Stimulated activated CD8-positive, alpha-beta memory T cell treated with anti-CD3 and anti-CD28 coated beads, Interleukin-4, amount 100 ng/mL, for 4 hours (primary cell): ENCODE data around the gene CENPM.

Source experiments
- DNase-seq, 2 donors: peaks; one replicate each; pipeline ENCODE4 v3.0.0-alpha.2; 2020; ENCODE audit warnings: low read depth in 2 of 2, low spot score in 1 of 2

CENPM gene

DNA sequence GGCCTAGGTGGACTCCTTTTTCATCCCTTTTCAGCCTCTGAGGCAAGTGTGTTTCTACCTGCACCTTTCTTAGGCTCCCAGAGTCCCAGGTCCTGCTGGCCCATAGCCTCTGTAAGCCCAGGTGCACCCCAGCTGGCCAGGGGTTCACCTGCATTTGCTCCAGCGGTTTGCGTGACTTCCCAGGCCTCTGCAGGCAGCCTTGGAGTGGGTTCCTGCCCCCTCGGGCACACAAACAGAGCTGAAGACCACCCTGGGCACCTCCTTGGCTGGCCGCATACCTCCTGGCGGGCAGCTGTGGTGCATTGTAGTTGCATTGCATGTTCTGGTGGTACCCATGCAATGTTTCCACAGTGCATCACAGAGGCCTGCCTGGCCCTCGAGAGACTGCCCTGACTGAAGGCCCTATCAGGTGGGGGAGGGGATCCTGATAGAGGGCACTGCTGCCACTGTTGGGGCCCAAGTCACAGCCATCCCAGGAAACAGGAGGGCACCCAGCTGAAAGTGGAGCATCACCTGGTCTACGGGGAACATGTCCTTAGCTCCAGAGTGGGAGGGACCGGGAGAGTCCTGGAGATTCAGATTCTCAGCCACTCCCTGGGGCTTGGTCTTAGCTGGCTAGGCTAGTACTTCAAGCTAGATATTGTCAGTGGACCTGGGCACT, 46.2 kb downstream of the CENPM start:
- DNase-seq = no peak

DNA sequence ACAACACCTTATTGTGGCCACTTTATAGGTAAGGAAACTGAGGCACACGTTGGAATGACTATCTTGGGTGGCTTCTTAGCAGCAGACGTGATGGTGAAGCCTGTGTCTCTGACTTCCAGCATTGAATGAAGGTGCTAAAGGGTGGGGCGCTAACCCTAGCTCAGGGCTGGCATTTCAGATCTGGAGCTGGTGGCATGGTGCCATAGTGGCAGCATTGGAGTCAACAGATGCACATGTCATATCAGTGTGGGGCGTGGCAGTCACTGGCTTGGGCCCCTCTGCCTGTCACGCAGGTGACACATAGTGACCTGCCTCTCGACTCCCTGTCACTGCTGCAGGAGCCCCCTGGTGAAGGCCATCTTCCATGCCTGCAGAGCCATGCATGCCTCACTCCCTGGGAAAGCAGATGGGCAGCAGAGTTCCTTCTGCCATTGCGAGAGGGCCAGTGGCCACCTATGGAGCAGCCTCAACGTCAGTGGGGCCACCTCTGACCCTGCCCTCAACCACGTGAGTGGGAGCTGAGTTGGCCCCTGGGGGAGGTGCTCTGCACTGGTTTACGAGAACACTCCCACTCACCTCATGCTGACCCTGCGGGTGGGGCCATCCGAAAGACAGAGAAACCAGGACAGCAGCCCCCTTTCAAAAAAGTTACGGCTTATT, 46.8 kb downstream of the CENPM start:
- DNase-seq = no peak

DNA sequence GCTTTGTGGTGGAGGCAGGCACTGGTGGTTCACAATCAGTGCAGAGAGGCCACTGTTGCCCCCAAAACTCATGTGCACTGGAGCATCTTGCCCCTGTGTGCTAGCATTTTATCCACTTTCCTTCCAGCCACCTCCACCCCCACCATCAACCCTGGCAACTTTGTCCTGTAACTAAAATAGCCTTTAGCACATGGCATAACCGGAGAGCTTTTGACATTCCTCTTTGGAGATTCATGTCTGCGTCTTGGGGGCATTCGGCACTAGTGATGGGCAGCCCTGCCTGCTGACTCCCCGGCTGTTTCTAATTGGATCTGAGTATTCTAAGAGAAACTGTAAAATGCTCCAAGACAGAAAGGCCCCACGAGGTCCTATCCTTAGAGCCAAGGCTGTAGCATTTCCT, 47.8 kb downstream of the CENPM start:
- no peak for DNase-seq

DNA sequence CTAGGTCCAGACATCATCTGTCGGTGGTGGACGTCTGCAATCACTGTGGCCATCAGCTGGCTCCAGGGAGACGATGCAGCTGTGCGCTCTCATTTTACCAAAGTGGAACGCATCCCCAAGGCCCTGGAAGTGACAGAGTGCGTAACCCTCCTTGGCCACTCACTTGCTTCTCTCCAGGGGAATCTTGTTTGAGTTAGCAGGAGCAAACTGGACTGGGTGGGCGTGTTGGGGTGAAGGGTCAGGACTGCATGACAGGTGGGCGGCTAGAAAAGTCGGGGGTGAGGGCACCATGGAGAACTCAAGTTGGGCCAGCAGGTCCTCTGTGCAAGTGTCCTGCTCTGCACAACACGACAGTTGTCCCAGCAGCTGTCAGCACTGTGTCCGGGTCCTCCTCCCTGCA, 48.3 kb downstream of the CENPM start:
- DNase-seq = no peak

DNA sequence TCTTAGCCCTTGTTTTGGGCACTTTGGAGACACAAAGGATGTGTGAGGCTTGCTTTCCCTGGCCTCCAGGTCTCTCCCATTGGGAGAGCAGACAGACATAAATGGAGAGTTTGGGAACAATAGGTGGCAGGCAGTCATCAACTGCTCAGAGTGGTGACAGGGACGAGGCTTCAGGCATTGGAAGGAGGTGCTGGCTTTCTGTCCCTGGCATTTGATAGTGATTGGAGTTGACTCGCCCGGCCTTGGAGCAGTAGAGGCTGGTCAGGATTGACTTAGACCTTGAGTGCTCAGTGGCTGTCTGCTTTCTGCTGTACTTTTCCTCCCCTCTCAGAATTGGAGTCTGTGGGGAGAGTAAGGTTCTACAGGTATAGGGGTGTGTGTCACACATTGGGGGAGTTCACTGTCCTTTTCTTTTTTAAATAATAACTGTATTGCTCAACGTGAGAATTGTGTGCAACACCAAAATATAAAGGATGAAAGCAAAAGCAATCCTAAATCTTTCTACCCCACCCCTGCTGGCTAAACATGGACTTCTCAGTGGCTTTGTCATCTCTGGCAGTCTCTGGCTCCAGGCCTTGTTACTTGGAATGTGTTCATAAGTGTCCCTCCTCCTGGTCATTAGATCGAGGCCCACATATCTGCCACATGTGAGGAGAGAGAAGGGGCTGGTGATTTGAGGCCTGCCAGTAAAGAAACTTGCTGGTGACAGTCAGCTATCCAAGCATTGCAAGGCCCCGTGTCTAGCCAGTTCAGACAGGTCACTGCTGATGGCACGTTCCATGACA, 53.2 kb downstream of the CENPM start:
- DNase-seq = no peak

DNA sequence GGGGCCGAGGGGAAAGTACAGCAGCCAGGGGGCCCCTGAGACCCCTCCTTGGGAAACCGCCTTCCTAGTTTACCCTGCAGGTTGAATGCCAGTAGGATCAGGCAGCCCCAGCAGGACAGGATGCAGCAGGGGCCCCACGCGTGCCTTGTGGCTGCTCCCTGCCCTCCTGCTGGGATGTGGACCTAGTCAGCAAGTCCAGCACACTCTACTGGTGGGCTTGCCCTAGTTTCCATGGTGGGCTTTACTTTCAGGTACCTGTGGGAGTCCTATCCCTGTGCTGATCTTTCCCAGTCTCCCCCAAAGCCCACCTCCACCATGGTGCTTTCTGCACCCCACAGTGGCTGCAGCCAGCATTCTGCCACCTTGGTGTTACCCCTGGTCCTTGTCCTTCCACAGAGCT, 54.2 kb downstream of the CENPM start:
- no peak for DNase-seq

DNA sequence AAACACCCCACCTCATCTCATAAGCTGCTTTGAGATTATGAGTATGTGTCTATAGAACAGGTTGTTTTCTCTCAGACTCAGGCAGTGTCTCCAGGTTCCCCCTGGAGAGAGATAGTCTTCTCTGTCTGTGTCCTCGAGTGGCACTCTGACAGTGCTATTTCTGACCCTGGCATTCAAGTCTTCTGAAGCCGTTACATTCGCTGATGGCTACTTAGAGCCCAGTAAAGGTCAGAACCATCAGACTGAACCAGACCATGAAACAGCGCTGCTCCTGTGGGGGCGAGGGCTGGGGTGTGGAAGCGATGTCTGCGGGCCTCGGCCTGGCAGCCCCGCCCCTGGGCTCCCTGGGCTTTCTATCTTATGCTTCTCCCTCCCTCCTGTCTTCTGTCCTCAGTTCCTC, 55.5 kb downstream of the CENPM start:
- DNase-seq = no peak
